Measurements from ENCODE around the gene CORIN. TPM values are rescaled to one million over a fixed set of nuclear protein-coding genes. Genes with fewer than 3 reads are reported as not detected.

Gene CORIN
- total RNA-seq, 1 donor from 2014 or later, result not detected

DNA sequence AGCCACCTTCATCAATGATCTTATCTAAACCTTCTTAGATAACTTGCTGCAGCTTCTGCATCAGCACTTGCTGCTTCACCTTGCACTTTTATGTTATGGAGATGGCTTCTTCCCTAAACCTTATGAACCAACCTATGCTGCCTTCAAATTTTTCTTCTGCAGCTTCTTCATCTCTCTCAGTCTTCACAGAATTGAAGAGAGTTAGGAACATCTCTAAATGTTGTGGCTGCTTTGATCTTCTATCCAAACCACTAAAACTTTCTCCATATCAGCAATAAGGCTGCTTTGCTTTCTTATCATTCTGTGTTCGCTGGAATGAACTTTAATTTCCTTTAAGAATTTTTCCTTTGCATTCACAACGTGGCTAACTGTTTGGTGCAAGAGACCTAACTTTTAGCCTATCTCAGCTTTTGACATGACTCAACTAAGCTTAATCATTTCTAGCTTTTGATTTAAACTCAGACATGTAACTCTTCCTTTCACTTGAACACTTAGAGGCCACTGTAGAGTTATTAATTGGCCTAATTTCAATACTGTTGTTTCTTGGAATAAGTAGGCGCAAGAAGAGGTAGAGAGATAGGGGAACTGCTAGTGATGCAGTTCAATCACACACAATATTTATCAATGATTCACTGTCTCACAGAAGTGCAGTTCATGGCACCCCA lies 36.1 kb upstream of the CORIN start:
- no peak for DNase-seq (ENCODE audit: low read depth)
- Histone ChIP-seq H3K36me3 (ENCODE audit: control insufficient read depth, insufficient read depth, low read length) (peaks cover 1% of the 10 kb centered on the region), H3K4me3 (ENCODE audit: low read depth, low read length) (no peak overlapping the region), H3K27me3 (ENCODE audit: control insufficient read depth, insufficient read depth, low read length) (no peaks in the 10 kb centered on the region)
- no peak for TF ChIP-seq CTCF (IDR thresholded peaks at IDR 0.05; ENCODE audit: insufficient read depth, low read length, poor library complexity, severe bottlenecking)

DNA sequence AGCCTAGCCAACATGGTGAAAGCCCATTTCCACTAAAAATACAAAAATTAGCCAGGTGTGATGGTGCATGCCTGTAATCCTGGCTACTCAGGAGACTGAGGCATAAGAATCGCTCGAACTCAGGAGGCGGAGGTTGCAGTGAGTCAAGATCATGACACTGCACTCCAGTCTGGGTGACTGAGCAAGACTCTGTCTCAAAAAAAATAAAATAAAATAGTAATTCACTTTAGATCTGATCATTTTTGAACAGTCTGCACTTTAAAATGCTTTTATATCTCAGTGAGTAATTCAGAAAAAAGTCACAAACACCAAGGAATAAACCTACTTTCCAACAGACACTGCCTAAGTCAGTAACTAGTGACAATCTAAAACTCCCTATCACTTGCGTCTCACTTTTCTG lies 25.6 kb upstream of the CORIN start:
- Histone ChIP-seq H3K4me3 (ENCODE audit: low read depth, low read length) (no peak overlapping the region), H3K27me3 (ENCODE audit: control insufficient read depth, insufficient read depth, low read length) (no peaks in the 10 kb centered on the region), H3K36me3 (ENCODE audit: control insufficient read depth, insufficient read depth, low read length) (no peaks in the 10 kb centered on the region)
- no peak for TF ChIP-seq CTCF (IDR thresholded peaks at IDR 0.05; ENCODE audit: insufficient read depth, low read length, poor library complexity, severe bottlenecking)
- no peak for DNase-seq (ENCODE audit: low read depth)

- TF ChIP-seq CTCF (IDR thresholded peaks at IDR 0.05; ENCODE audit: insufficient read depth, low read length, poor library complexity, severe bottlenecking), result no peak
- no peaks in the 10 kb centered on the region for H3K27me3 ChIP-seq (ENCODE audit: control insufficient read depth, insufficient read depth, low read length)
- no peak overlapping the region for H3K4me3 ChIP-seq (ENCODE audit: low read depth, low read length)
- H3K36me3 ChIP-seq (ENCODE audit: control insufficient read depth, insufficient read depth, low read length), result no peaks in the 10 kb centered on the region
- no peak for DNase-seq (ENCODE audit: low read depth)
Measured at GRCh38 chr4:47862297-47862696, 24.4 kb upstream of the CORIN start.

- TF ChIP-seq CTCF (IDR thresholded peaks at IDR 0.05; ENCODE audit: insufficient read depth, low read length, poor library complexity, severe bottlenecking), result no peak
- no peak for DNase-seq (ENCODE audit: low read depth)
- H3K27me3 ChIP-seq (ENCODE audit: control insufficient read depth, insufficient read depth, low read length), result no peaks in the 10 kb centered on the region
- H3K36me3 ChIP-seq (ENCODE audit: control insufficient read depth, insufficient read depth, low read length), result no peaks in the 10 kb centered on the region
- no peak overlapping the region for H3K4me3 ChIP-seq (ENCODE audit: low read depth, low read length)
Measured at GRCh38 chr4:47860305-47860704, 22.4 kb upstream of the CORIN start.

DNA sequence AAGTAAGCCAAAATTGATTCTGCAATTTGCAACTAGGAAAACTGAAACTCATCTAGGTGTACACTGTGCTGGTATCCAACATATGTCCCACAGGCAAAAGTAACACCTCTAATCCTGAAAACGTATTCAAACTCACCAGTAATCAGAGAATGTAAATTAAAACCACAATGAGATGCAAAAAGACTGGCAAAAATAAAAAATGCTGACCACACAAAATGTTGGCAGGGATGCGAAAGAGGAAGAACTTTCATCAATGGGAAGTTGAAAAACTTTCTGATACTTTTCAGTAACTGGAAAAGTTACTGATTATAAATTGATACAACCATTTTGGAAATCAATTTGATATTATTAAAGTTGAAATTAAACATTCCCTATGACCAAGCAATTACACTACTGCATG lies 20.1 kb upstream of the CORIN start:
- Histone ChIP-seq H3K36me3 (ENCODE audit: control insufficient read depth, insufficient read depth, low read length) (no peaks in the 10 kb centered on the region), H3K27me3 (ENCODE audit: control insufficient read depth, insufficient read depth, low read length) (no peaks in the 10 kb centered on the region), H3K4me3 (ENCODE audit: low read depth, low read length) (no peak overlapping the region)
- TF ChIP-seq CTCF (IDR thresholded peaks at IDR 0.05; ENCODE audit: insufficient read depth, low read length, poor library complexity, severe bottlenecking), result no peak
- no peak for DNase-seq (ENCODE audit: low read depth)

DNA sequence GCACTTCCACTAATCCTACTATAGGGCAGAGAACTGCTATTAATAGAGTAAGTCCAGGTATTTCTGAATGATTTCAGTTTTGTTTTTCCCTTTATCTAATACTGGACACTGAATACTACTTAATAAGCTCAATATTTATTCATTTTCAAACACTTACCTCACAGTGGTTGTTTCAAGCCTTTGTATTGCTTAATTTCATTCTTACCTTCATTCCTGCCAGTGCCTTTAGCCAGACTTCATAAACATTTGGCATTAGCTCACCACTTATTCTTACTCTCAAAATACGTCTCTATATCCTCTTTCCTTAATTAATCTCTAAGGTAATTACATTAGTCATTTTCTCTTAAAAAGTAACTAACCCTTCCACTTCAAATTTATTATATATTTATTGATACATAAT lies 18.8 kb upstream of the CORIN start:
- H3K4me3 ChIP-seq (ENCODE audit: low read depth, low read length), result no peak overlapping the region
- no peaks in the 10 kb centered on the region for H3K36me3 ChIP-seq (ENCODE audit: control insufficient read depth, insufficient read depth, low read length)
- no peak for TF ChIP-seq CTCF (IDR thresholded peaks at IDR 0.05; ENCODE audit: insufficient read depth, low read length, poor library complexity, severe bottlenecking)
- H3K27me3 ChIP-seq (ENCODE audit: control insufficient read depth, insufficient read depth, low read length), result no peaks in the 10 kb centered on the region
- DNase-seq (ENCODE audit: low read depth), result no peak
